Measurements from ENCODE around the gene RANBP17.

RANBP17 gene

DNA sequence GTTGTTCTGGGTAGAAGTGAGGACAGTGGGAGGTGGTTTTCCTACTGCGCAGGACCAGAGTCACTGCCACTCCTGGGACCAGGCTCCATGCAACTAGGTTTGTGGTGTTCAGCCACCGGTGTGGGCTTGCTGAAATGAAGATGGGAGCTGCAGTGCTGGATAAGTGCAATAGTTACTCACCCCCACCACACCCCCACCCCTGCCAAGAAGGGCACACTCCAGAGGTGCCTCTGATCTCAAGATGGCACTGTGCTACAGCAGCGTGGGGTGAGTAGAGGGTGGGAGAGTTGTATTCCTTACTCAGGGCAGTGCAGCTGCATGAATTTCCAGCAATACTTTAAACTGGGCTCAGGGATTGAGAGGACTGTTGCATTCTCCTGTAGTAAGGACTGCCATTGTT, 259.8 kb downstream of the RANBP17 start (continued):
- TF ChIP-seq ZNF112 (tag by site-specific recombination; IDR thresholded peaks at IDR 0.05) (no peak), ZNF677 (tag by site-specific recombination; IDR thresholded peaks at IDR 0.05) (no peak), ZNF660 (tag by site-specific recombination; IDR thresholded peaks at IDR 0.05) (no peak), SCRT2 (tag by site-specific recombination; IDR thresholded peaks at IDR 0.05) (no peak), ZNF776 (tag by site-specific recombination; IDR thresholded peaks at IDR 0.05; ENCODE audit: borderline replicate concordance) (no peak), ZNF473 (tag by site-specific recombination; IDR thresholded peaks at IDR 0.05) (no peak)
- TF ChIP-seq, protein P1, sequence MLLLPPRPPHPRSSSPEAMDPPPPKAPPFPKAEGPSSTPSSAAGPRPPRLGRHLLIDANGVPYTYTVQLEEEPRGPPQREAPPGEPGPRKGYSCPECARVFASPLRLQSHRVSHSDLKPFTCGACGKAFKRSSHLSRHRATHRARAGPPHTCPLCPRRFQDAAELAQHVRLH (tag by site-specific recombination; IDR thresholded peaks at IDR 0.05) = no peak

DNA sequence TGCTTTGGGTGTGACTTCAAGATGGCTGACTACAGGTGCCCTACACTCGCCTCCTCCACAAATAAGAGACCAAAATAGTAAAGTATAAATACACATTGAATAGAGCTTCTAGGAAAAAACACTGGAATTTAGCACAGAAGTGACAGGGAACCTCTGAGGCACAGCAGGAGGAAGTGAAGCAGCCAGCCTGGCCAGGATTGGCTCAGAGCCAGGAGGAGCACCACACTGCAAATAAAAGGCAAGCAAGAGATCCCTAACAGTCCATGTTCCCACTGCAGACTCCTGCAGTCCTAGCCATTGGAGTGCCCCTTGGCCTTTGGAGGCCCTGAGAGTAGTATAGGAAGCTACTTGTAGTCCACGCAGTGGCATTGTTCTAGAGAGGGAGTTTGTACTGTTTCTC, 260.6 kb downstream of the RANBP17 start:
- TF ChIP-seq, protein P2, sequence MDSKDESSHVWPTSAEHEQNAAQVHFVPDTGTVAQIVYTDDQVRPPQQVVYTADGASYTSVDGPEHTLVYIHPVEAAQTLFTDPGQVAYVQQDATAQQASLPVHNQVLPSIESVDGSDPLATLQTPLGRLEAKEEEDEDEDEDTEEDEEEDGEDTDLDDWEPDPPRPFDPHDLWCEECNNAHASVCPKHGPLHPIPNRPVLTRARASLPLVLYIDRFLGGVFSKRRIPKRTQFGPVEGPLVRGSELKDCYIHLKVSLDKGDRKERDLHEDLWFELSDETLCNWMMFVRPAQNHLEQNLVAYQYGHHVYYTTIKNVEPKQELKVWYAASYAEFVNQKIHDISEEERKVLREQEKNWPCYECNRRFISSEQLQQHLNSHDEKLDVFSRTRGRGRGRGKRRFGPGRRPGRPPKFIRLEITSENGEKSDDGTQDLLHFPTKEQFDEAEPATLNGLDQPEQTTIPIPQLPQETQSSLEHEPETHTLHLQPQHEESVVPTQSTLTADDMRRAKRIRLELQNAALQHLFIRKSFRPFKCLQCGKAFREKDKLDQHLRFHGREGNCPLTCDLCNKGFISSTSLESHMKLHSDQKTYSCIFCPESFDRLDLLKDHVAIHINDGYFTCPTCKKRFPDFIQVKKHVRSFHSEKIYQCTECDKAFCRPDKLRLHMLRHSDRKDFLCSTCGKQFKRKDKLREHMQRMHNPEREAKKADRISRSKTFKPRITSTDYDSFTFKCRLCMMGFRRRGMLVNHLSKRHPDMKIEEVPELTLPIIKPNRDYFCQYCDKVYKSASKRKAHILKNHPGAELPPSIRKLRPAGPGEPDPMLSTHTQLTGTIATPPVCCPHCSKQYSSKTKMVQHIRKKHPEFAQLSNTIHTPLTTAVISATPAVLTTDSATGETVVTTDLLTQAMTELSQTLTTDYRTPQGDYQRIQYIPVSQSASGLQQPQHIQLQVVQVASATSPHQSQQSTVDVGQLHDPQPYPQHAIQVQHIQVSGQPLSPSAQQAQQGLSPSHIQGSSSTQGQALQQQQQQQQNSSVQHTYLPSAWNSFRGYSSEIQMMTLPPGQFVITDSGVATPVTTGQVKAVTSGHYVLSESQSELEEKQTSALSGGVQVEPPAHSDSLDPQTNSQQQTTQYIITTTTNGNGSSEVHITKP (tag by site-specific recombination; IDR thresholded peaks at IDR 0.05) = 0 out of 2 replicates have a peak, but pooled peaks have one; percentile 16
- TF ChIP-seq ZNF670 (tag by site-specific recombination; IDR thresholded peaks at IDR 0.05; ENCODE audit: low read depth) = no peak
- TF ChIP-seq YY2 (tag by site-specific recombination; IDR thresholded peaks at IDR 0.05) = no peak
- H3K36me3 ChIP-seq (ENCODE audit: control insufficient read depth in 2 of 2, insufficient read depth in 1 of 2, low read length in 2 of 2) = no peaks in the 10 kb centered on the region; a peak in 1 of 3 replicates
- no peaks in the 10 kb centered on the region; the same call in 1 of the 2 replicates for H3K9me3 ChIP-seq (ENCODE audit: control insufficient read depth, insufficient read depth, low read depth, low read length)
- H3K4me1 ChIP-seq (ENCODE audit: control insufficient read depth, insufficient read depth, low read length) = 0 out of 2 replicates have a peak, but pooled peaks cover 2% of the 10 kb centered on the region
- POLR2A ChIA-PET = no interaction called here
- no peak overlapping the region for H3K27ac ChIP-seq (ENCODE audit: extremely low read depth, low read depth, low read length)
- H3K4me3 ChIP-seq (ENCODE audit: low read depth, low read length) = no peak overlapping the region
- CTCF ChIA-PET = interaction anchor here (0.6 kb wide), 1 partner anchor 9 kb away, joined by 5 read pairs; no protein-coding TSS in a partner anchor

DNA sequence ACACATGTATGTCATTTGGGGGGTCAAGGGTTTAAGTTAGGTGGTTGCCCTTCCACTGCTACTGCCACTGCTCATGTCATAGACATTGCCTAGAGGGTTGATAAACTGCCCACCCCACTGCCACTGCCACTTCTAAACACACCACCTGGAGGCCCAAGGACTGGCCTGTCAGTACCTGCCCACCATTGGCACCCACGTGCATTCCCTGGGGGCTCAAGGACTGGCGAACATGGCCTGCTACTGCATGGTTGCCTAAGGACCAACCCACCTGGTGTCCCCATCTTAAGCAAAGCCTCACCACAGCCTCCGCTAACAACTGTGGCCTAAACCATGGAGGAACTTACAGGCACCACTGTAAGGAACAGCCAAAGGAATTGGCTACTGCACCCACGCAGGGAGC, 261.6 kb downstream of the RANBP17 start:
- Histone ChIP-seq H3K4me3 (ENCODE audit: low read depth, low read length) (no peak overlapping the region), H3K9me3 (ENCODE audit: control insufficient read depth, insufficient read depth, low read depth, low read length) (no peaks in the 10 kb centered on the region; the same call in 1 of the 2 replicates), H3K36me3 (ENCODE audit: control insufficient read depth in 2 of 2, insufficient read depth in 1 of 2, low read length in 2 of 2) (no peaks in the 10 kb centered on the region), H3K4me1 (ENCODE audit: control insufficient read depth, insufficient read depth, low read length) (0 out of 2 replicates have a peak, but pooled peaks cover 2% of the 10 kb centered on the region), H3K27ac (ENCODE audit: extremely low read depth, low read depth, low read length) (no peak overlapping the region)
- ChIA-PET POLR2A (no interaction called here), CTCF (no interaction called here)
- TF ChIP-seq, protein P3, sequence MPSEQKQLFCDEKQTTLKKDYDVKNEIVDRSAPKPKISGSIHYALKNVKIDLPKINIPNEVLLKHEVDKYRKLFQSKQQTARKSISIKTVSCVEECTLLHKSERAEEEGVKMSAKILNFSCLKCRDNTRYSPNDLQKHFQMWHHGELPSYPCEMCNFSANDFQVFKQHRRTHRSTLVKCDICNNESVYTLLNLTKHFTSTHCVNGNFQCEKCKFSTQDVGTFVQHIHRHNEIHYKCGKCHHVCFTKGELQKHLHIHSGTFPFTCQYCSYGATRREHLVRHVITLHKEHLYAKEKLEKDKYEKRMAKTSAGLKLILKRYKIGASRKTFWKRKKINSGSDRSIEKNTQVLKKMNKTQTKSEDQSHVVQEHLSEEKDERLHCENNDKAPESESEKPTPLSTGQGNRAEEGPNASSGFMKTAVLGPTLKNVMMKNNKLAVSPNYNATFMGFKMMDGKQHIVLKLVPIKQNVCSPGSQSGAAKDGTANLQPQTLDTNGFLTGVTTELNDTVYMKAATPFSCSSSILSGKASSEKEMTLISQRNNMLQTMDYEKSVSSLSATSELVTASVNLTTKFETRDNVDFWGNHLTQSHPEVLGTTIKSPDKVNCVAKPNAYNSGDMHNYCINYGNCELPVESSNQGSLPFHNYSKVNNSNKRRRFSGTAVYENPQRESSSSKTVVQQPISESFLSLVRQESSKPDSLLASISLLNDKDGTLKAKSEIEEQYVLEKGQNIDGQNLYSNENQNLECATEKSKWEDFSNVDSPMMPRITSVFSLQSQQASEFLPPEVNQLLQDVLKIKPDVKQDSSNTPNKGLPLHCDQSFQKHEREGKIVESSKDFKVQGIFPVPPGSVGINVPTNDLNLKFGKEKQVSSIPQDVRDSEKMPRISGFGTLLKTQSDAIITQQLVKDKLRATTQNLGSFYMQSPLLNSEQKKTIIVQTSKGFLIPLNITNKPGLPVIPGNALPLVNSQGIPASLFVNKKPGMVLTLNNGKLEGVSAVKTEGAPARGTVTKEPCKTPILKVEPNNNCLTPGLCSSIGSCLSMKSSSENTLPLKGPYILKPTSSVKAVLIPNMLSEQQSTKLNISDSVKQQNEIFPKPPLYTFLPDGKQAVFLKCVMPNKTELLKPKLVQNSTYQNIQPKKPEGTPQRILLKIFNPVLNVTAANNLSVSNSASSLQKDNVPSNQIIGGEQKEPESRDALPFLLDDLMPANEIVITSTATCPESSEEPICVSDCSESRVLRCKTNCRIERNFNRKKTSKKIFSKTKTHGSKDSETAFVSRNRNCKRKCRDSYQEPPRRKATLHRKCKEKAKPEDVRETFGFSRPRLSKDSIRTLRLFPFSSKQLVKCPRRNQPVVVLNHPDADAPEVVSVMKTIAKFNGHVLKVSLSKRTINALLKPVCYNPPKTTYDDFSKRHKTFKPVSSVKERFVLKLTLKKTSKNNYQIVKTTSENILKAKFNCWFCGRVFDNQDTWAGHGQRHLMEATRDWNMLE (tag by site-specific recombination; conservative IDR thresholded peaks at IDR 0.05; ENCODE audit: low read depth) = no peak
- TF ChIP-seq ZNF514 (tag by site-specific recombination; IDR thresholded peaks at IDR 0.05) (no peak), WT1 (tag by site-specific recombination; IDR thresholded peaks at IDR 0.05) (no peak)
- TF ChIP-seq, protein P1 (tag by site-specific recombination; IDR thresholded peaks at IDR 0.05) = no peak
